C4-2B (cell line): ENCODE data around the gene TSSC4.

Experiments used
- H3K27ac ChIP-seq: fragments of 450-650 bp; 2 replicates; pipeline ENCODE4 v1.5.1; 2017
- CTCF ChIP-seq: fragments of 450-650 bp; conservative IDR thresholded peaks from 2 replicates; pipeline ENCODE4 v1.5.1; 2017; ENCODE audit warnings: mild to moderate bottlenecking
- ZFX ChIP-seq: fragments of 450-650 bp; IDR thresholded peaks from 2 replicates; pipeline ENCODE4 v1.6.1; 2017

Gene TSSC4

GRCh38 chr11:2423157-2424025 lies 22.8 kb downstream of the TSSC4 start:
- TF ChIP-seq ZFX (no peak), CTCF (no peak)
- H3K27ac ChIP-seq = no peak overlapping the region

- H3K27ac ChIP-seq = no peak overlapping the region
- TF ChIP-seq ZFX (no peak), CTCF (no peak)
Measured at GRCh38 chr11:2424811-2425495, 24.4 kb downstream of the TSSC4 start.

- H3K27ac ChIP-seq = no peak overlapping the region
- TF ChIP-seq ZFX (no peak), CTCF (no peak)
Measured at GRCh38 chr11:2425506-2425905, 25.0 kb downstream of the TSSC4 start.

GRCh38 chr11:2426221-2426620 lies 25.7 kb downstream of the TSSC4 start:
- no peak overlapping the region for H3K27ac ChIP-seq
- TF ChIP-seq CTCF (no peak), ZFX (no peak)

- TF ChIP-seq CTCF = no peak
- TF ChIP-seq ZFX = no peak
- no peak overlapping the region for H3K27ac ChIP-seq
Measured at GRCh38 chr11:2426826-2427521, 26.4 kb downstream of the TSSC4 start.

- H3K27ac ChIP-seq = no peak overlapping the region
- no peak for TF ChIP-seq ZFX
- no peak for TF ChIP-seq CTCF
Measured at GRCh38 chr11:2427721-2428321, 27.3 kb downstream of the TSSC4 start.
